Stimulated activated CD4-positive, alpha-beta T cell treated with anti-CD3 and anti-CD28 coated beads, Interleukin-12 subunit alpha, Interleukin-12 subunit beta, amount 100 ng/mL, for 48 hours (primary cell): Measurements from ENCODE around the gene CCDC24.

Source experiments
- DNase-seq, 3 donors: peaks; one replicate each; pipeline ENCODE4 v3.0.0-alpha.2; 2020; ENCODE audit warnings: low read depth in 2 of 3, low spot score in 1 of 3

CCDC24 gene

DNA sequence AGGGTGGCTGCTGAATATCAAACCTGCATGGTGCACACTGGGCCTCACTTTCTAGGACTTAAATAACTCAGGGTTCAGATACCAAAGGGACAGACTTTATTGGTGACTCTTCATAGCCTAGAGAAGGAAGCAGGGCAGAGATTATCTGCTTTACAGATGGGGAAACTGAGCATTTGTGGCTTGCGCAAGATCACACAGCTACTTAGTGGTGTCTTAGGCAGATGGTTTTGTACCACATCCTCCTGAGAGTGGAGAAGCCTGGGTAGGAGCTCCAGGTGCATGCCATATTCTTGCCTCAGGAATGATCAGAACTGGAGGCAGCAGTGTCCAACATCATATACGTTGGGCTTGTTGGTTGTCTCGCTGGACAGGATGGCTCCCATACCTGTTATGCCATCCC, 28.4 kb upstream of the CCDC24 start:
- no peak for DNase-seq

DNA sequence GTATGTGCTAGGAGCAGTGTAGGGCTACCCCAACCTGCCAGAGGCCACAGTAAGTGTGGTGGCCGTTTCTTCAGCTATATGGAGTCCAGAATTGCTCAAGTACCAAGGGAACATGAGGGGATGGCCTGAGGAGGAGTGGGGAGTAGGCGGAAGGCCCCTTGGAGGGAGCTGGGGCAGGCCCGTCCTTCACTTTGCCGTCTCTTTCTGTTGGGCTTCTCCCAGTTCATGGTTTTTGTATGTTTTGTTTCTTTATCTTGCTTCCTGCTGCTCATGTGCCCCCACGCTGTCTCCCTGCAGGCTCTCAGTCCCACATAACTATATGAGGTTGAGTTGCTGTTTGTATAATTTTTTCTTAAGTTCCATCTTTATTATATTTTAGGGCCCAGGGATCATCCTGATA, 27.5 kb upstream of the CCDC24 start:
- DNase-seq = no peak

DNA sequence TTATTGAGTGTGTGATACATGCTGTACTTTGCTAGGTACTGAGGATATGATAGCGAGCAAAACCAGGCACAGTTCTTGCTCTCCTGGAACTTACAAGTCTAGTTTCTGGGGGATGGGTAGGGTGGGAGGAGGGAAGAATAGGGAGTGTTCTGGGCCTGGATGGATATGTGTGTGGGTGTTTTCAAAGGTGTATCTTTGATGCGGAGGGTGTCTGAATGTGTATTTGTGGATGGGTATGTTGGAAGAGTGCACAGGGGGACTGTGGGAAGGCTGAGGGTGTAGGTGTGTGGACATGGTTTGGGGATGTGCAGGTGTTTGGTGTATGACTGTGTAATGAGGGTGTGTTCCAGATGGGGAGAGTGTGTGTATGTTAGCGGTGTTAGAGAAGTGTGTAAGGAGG, 26.1 kb upstream of the CCDC24 start:
- DNase-seq = no peak

DNA sequence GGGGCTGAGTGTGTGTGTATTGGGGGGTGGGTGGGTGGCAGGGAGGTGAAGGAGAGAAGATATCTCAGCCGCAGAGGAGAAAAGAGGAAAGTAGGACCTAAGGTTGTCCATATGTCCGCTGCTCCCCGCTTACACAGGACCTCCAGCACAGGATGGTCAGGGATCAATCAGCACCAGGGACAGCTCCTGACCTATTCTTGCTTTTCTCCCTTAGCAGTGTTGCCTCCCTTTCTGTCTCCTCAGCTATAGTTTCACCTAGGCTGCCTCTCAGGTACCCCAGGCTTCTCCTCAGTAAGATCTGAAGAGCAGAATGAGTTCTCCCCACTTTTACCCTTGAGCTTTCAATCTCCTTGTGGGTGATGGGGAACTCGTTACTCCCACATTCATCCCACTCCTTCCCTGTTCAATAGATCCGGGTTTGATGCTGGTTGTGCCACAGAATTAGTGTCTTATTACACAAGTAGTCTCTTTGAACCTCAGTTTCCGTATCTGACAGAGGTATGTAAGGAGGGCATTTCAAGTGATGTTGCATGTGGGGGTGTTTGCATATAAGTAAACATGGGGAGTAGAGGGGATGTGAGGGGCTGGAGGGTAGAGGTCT, 23.0 kb upstream of the CCDC24 start:
- DNase-seq = no peak

DNA sequence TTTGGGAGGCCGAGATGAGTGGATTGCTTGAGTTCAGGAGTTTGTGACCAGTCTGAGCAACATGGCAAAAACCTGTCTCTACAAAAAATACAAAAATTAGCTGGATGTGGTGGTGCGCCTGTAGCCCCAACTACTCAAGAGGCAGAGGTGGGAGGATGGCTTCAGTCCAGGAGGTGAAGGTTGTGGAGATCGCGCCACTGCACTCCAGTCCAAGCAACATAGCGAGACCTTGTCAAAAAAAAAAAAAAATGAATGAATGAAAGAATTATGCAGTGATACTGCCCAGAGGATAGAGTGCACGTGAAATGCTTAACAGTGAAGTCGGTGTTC, 22.0 kb upstream of the CCDC24 start:
- no peak for DNase-seq

DNA sequence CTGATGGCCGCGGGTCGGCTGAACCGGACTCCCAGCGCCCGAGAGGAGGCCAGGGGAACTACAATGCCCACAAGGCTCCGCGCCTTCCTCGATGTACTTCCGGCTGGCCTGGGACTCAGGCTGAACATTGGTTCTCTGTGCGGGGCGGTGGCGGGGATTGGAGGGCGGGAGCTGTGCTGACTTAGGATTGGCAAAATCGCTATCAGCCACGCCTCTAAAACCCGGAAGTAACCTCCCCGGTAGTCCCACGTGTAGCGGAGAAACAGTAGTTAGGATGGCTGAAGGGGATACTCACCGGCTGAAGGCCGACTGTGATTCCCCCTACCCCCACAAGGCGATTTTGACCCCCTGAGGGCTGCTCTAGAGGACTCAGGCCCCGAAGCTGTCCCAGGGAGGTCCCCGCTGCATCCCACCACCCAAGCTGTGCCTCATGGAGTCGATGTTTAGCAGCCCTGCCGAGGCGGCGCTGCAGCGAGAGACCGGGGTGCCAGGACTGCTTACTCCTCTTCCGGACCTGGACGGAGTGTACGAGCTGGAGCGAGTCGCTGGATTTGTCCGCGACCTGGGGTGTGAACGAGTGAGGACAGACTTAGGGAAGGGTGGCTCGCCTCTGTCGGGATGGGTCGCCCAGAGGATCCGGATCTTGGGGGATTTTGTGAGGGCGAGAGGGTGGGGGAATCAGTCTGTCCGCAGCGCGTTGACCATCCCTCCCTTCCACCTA, 21.5 kb upstream of the CCDC24 start, which contains the start of gene DPH2:
Gene DPH2 (plus strand): TSS at position 265 of the 721 bp plus-strand sequence. CDS start 166 bp downstream, at position 431.
- peak; percentile 92 to 96 (median 95) for DNase-seq

DNA sequence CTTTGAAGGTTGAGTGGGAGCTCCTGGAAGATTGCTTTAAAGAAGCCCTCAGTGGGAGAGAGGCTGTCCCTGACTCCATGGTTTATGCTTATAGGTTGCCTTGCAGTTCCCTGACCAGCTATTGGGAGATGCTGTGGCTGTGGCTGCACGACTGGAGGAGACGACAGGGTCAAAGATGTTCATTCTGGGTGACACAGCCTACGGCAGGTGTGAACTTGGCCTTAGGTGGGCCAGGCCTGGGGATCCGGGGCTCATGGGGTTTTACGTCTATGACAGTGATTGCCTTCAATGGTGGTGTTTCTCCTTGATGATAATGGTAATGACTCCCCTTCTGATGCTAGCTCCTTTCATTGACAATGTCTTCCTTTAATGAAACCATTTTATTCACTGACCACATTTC, 20.9 kb upstream of the CCDC24 start:
- DNase-seq = no peak

DNA sequence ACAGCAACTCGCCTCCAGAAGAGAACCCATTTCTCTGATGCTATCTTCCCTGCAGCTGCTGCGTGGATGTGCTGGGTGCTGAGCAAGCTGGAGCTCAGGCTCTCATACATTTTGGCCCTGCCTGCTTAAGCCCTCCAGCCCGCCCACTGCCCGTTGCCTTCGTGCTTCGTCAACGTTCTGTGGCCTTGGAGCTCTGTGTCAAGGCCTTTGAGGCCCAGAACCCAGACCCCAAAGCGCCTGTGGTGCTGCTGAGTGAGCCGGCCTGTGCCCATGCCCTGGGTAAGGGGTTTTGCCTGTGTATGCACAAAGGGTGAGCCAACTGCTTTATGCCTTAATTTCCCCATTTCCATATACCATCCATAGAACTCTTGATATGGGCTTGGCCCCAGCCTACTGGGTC, 20.5 kb upstream of the CCDC24 start:
- DNase-seq = no peak

DNA sequence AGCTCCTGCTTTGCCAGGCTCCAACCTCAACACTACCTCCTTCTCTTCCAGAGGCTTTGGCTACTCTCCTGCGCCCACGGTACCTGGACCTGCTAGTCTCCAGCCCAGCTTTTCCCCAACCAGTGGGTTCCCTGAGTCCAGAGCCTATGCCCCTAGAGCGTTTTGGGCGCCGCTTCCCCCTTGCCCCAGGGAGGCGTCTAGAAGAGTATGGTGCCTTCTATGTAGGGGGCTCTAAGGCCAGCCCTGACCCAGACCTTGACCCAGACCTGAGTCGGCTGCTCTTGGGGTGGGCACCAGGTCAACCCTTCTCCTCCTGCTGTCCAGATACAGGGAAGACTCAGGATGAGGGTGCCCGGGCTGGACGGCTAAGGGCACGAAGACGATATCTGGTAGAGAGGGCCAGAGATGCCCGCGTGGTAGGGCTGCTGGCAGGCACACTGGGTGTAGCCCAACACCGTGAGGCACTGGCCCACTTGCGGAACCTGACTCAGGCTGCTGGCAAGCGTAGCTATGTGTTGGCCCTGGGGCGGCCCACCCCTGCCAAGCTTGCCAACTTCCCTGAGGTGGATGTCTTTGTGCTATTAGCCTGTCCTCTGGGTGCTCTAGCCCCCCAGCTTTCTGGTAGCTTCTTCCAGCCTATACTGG, 19.9 kb upstream of the CCDC24 start:
- no peak for DNase-seq

DNA sequence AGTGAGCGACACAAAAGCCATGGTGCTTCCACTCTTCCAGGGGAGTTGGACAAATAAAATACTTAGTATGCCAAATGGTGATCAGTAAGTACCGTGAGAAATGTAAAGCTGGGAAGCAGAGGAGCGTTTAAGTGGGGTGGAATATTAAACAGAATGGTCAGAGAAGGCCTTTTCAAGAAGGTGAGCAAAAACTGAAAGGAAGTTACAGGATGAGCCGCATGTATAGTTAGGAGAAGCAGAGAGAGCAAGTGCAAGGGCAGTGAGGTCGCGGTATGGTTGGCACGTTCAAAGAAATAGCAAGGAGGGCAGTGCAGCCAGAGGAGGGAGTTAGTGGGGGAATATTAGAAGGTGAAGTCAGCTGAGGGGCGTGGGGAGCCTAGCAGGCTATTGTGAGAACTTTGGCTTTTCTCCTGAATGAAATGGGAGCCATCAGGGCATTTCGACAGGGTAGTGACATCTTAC, 17.4 kb upstream of the CCDC24 start:
- DNase-seq = no peak

DNA sequence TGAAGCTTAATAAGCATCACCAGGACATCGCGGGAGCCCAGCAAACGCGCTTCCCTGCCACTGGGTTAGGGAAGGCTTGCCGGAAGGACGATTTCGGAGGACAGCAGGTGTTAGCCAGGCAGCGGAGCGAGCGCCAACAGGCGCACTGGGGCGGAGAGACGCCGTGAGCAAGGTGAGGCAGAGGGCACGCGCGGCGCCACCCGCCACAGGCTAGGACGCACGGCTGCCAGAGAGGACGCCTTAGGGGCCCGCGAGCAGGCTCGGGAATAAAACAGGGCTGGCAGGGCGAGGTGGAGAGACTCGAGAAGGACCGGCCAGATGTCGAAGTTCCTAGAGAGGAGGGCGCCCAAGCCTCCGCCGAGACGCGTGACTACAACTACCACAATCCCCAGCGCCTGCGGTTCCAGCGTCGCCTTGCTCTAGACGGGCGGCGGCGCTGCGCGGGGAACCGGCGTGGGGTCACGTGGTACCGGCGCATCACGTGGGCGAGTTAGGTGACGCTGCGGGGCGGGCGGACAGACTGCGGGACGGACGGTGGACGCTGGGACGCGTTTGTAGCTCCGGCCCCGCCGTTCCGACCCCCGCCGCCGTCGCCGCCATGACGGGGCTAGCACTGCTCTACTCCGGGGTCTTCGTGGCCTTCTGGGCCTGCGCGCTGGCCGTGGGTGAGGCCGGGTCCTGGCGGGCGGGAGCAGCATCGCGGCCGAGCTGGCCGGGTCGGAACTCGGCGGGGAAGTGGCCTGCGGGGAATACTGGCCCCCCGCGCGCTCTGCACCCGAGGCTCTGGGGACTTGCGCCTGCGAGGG, 16.8 kb upstream of the CCDC24 start, which contains the start of gene ATP6V0B:
Gene ATP6V0B (plus strand): TSS at position 518 of the 806 bp plus-strand sequence. CDS start 81 bp downstream, at position 599.
- peak; percentile 89 to 97 (median 97) for DNase-seq

DNA sequence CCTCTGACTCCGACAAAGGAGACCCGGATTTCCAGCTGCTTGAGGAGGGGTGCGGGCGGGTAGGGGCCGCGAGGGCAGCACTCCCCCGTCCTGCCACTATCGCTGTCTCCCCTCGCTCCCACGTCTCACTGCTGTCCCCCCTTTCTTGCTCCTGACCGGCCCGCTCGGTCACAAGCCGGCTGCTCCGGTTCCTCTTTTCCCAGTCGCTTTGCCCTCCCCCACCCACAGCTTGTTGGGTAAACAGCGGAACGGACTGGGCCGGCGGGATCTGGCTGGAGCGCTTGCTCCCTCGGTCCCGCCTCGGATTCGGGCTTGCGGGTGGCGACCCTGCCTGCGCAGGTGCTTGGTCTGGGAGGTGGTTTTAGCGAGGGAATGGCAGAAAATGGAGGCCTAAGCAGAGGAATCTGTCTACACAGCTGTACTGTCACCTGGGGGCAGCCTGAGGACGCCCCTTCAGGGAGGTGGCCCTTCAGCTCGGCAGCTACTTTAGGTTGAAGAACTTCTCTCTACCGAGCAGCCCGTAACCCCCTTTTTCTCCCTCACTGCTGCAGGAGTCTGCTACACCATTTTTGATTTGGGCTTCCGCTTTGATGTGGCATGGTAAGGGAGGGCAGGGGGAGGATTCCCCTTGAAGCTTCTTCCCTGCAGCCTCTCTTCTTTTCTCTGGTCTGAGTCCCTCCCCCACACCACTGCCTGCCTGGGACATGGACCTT, 16.0 kb upstream of the CCDC24 start:
- DNase-seq = no peak

DNA sequence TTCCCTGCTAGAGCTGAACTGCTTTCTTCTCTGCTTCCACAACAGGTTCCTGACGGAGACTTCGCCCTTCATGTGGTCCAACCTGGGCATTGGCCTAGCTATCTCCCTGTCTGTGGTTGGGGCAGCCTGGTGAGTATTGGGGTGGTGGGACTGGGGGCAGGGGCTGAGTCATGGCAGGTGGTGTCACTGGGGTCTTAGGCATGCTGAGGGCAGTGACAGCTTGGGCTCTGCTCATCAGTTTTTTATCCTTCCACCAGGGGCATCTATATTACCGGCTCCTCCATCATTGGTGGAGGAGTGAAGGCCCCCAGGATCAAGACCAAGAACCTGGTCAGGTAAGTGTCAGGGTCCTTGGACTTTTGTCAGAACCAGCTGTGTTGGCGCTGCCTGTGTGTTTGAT, 15.4 kb upstream of the CCDC24 start:
- DNase-seq = no peak

DNA sequence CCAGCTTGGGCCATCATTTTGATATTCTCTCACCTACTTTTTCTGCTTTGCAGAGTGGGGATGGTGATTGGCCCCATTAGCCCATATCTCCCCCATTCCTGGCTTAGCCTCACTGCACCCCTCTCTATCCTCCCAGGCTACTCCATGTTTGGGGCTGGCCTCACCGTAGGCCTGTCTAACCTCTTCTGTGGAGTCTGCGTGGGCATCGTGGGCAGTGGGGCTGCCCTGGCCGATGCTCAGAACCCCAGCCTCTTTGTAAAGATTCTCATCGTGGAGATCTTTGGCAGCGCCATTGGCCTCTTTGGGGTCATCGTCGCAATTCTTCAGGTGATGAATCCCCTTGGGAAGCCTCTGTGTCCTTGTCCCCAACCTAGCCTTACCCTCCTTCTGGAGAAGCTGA, 14.5 kb upstream of the CCDC24 start:
- DNase-seq = no peak

DNA sequence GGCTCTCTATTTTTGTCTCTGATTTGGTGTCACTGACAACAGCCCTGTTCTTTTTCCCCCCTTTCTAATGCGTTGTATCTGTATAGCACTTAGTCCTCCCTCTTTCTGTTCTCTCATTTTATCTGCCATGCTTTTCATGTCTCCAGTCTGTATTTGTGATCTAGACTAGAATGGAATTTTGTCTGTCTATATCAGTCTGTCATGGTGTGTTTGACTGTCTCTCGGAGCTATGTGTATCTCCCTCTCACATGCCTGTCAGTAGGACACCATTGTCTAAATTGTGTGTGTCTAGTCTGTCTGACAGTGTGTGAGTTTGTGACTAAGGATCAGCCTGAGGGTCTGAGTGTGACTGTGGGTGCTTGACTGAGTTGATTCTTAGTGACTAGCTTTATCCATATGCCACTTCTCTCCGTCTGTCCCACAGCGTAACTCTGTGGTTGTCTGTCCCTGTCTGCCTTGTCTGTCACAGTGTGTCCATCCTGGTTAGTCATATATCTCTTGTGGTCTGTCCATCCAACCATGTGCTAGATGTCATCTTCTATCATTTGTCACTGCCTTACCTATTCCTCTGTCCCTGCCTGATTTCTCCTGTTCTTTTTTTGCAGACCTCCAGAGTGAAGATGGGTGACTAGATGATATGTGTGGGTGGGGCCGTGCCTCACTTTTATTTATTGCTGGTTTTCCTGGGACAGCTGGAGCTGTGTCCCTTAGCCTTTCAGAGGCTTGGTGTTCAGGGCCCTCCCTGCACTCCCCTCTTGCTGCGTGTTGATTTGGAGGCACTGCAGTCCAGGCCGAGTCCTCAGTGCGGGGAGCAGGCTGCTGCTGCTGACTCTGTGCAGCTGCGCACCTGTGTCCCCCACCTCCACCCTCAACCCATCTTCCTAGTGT, 13.8 kb upstream of the CCDC24 start:
- DNase-seq = no peak

DNA sequence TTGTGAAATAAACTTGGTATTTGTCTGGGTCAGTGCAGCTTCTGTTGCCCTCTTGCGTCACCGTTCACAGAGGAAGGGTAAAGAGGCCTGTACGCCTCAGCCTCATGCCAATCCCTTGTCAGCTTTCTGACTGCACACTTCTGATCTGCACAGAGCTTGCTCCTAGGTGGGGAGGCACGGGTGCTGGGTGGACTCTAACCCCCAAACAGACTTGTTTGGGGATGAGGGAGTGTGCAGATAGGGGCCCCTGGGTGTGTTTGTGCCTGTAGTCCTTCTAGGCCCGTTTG, 13.2 kb upstream of the CCDC24 start:
- DNase-seq = no peak

DNA sequence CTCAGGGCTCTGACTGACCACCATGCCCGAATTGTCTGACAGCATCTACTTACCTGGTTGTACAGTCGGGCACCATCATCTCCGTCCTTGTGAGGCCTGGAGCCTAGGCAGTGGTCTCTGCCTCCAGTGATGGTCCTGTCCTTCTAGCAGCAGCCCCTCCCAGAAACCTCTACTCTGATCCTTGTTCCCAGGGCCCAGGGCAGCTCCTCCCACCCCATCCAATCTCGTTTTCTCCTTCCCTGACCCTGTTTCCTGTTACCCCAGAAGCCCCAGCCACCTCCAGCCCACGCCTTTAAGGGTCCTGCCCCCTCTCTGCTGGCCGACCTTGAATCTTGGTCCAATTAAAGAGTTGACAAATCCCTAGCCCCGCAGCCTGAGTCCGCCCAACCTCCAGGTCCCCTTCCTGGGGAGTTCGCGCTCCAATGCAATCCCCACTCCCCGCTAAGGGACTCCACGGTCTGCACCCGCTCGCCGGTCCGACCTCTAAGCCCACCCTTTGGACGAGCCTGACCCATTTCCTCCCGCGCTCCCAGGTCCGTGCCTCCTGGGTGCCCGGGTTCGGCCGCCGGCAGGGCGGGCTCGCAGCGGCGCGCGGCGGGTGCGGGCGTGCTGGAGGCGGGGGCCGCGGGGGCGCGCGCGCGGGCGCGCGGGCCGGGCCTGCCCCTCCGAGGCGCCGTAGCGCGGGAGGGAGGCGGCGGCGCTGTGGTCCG, 12.7 kb upstream of the CCDC24 start, which contains the start of gene B4GALT2:
Gene B4GALT2 (plus strand): TSS at position 660 of the 710 bp plus-strand sequence. CDS start 1,951 bp downstream, outside the sequence.
- peak in 1 of 3 donors; percentile 32 for DNase-seq

DNA sequence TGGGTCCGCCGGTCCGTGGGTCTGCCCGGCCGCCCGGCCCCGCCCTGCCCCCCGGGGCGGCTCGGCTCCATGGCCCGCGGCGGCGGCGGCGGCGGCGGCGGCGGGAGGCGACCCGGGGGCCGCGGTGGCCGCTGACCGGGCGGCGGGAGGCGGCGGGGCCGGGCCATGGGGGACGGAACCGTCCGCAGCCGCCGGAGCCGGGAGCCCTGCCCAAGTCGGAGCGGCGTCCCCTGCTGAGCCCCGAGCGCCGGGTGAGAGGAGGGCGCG, 12.2 kb upstream of the CCDC24 start:
- DNase-seq = no peak

DNA sequence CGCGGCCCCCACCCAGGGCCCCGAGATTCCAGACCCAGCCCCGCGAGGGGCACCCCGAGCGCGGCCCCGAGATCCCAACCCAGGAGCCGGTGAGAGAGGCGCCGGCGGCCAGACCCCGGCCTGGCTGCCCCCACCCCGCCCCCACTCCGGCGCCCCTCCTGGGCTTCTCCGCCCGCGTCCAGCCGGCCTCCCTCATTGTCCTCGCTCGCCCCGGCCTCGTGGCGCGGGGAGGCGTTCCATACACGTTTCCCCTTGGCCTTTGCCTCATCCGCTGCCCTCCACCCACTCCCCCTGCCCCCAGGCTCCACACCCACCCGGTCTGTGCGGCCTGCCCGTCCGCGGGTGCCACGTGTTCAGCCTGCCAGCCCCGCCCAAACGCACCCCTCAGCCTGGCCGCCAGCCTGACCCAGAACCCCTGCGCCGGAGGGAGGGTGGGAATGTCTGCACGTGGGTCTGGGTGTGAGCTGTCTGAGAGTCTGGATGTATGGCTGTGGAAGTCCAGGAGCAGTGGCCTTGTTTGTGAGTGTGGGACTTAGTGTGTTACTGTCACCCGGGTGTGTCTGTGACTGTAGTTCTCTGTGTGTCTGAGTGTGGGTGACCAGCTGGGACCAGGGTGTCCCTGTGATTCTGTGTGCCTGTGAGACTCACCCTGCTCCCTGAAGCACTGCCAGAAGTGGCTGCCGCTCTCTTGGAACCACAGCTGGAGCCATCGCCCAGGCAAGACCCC, 11.7 kb upstream of the CCDC24 start:
- peak in 1 of 3 donors; percentile 43 for DNase-seq
